Activated CD4-positive, alpha-beta T cell treated with anti-CD3 and anti-CD28 coated beads, Interleukin-10, Interleukin-2, amounts not matched to agents 100 ng/mL and 50 ng/mL, durations not matched to agents 16 hours and 8 hours (primary cell): ENCODE data around the gene KLF9.
"Not testable (repeated sequence)": the region's sequence is repeated elsewhere in the genome, so short reads cannot be mapped to it uniquely, and the experiment has no call there.

Source experiments
- DNase-seq: peaks from one replicate; pipeline ENCODE4 v3.0.0-alpha.2; 2020

KLF9 gene

DNA sequence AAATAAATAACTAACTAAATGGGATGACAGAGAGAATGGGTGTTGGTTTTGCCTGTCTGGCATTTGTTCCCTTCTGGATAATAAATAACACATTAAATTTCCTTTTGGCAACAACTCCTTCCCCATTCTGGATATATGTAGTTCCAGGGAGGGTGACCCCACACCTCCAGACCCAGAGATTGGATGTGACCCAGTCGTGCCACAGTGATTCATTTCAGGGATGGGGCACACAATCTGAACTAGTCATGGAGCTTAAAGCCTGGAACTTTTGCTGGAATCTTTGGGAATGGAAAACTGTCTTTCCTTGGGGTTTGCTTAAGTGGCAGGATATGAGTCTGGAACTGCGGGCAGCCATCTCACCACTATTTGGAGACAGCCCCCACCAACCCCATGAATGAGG is 11.3 kb downstream of the KLF9 start:
- no peak for DNase-seq

- DNase-seq: no peak
Measured at GRCh38 chr9:70402213-70402612, 12.2 kb downstream of the KLF9 start.

DNA sequence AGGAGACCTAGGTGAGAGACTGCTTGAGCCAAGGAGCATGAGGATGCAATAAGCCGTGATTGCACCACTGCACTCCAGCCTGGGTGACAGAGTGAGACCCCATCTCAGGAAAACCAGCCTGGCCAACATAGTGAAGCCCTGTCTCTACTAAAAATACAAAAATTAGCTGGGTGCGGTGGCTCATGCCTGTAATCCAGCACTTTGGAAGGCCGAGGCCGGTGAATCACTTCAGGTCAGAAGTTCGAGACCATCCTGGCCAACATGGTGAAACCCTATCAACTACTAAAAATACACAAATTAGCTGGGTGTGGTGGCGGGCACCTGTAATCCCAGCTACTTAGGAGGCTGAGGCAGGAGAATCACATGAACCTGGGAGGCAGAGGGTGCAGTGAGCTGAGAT is 13.2 kb downstream of the KLF9 start:
- DNase-seq: not testable (repeated sequence)

DNA sequence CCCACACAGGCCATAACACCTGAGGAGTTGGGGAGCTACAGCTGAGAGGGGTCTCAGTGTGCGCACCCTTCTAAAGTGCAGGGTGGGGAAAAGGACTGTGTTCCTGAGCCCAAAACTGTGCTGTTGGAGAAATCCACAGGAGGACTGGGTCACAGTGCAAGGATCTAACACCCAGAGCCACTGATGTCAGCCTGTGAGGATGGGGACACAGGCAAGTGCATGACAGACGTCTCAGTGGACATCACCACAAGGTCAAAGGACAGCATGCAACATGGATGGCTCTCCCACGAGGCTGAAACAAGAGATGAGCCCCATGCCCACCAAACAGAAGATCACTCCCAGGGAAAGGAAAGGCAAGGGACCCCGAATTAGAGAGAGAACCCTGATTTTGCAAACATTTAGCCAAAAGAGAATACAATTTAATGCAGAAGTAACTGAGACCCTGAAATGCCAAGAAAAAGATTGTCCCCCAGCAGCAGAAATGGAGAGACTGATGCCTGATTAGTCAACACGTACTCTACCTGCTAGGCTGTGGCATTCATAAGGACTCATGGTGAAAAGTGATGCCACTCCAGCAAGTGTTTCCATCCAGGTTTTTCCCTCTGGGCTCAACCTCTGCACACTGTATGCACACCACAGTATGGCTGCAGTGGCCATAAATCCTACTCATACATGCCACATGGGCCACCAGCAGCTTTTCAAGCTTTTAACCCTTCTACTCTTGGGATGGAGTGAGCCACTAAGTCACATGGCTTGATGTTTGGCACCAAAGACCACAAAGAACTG is 14.2 kb downstream of the KLF9 start:
- no peak for DNase-seq

DNA sequence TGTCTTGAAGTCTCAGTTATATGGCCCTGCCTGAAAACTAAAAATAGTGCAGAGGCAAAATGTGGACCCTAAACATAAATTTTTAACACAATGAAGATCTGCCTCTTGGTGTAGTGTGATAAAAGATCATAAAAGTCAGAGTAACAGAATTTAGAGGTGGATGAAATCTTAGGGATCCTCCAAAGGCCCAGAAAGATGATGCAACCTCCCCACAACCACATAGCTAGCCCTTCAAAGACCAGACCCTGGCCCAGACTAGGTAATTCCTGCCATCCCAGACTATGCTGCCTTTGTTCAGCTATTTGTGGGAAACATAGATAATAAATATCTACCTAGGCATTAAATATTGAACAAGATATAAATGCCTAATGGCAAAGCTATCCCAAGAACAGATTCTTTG is 15.3 kb downstream of the KLF9 start:
- no peak for DNase-seq

DNA sequence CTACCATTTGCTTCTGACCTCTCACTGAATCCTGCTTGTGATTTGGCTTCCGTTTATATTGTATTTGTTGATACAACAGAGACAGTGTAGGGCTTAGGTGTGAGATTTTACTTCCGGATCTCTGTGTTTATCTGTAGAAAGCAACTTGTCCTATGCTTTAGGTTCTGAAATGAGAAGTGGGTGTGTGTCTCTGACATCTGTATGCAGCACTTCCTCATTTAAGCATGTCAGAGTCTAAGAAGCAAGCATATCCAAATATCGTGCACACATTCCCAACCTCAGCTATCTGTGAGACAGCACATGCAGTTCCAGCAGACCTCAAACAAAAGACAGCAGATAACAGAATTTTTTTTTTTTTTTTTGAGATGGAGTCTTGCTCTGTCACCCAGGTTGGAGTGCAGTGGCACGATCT is 16.3 kb downstream of the KLF9 start:
- DNase-seq: peak; percentile 57

DNA sequence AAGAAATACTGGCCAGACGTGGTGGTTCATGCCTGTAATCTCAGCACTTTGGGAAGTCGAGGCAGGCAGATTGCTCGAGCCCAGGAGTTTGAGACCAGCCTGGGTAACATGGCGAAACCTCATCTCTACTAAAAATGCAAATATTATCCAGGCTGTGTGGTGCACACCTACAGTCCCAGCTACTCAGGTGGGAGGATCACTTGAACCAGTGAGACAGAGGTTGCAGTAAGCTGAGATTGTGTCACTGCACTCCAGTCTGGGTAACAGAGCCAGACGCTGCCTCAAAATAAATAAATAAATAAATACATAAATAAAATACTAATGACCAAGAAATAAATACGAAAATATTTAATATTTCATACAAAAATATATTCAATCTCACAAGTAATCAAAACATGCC is 18.8 kb downstream of the KLF9 start:
- no peak for DNase-seq

GRCh38 chr9:70392850-70393249 is 21.6 kb downstream of the KLF9 start:
- DNase-seq: no peak

- no peak for DNase-seq
Measured at GRCh38 chr9:70392189-70392588, 22.3 kb downstream of the KLF9 start.

- DNase-seq: no peak
Measured at GRCh38 chr9:70390933-70391341, 23.5 kb downstream of the KLF9 start.

DNA sequence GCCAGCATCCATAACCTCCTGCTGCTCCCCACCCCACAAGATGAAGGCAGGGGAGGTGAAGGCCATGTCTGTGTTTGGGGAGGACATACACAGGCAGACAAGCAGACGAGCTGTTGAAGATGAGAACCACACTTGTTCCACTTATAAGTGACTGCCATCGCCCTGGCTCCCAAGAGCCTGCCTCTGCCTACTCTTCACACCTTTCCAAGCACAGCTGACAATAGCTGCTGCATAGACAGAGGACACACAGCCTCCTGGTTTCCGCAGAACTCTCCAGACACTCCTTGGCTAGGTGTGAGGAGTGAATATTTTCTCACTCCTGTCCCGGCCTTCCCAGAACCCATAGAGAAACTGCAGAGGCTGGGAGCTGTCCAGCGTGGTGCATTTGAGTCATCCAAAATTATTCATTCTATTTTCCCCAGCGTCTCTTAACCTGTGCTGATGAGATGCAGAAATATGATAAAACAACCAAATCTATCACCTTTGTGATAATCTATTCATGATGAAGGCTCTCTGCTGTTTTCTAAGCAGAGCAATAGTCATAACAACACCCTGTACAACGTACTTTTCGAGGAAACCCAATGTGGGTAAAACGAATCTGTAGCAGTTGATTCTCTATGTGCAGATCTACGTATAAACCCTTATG is 24.7 kb downstream of the KLF9 start:
- DNase-seq: peak; percentile 34

- DNase-seq: no peak
Measured at GRCh38 chr9:70389188-70389587, 25.3 kb downstream of the KLF9 start.

- DNase-seq: no peak
Measured at GRCh38 chr9:70387663-70388062, 26.8 kb downstream of the KLF9 start.

DNA sequence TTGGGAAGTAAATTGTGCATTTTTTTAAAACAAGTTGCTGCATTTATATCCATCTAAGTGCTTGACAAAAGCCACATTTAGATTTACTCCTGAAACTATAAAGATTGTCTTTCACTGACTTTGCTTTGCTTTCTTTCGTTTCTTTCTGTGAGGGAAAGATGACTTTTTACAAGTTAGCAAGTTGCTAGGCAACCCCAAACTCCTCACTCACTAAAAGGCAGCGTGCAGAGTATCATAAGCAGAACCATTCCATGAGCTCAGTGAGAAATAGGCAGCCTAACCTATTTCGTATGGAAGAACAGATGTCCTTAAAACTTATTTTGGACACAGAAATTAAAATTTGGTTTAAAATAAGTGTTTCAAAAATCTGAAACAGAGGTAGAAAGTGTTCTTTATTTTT is 29.0 kb downstream of the KLF9 start:
- DNase-seq: no peak

DNA sequence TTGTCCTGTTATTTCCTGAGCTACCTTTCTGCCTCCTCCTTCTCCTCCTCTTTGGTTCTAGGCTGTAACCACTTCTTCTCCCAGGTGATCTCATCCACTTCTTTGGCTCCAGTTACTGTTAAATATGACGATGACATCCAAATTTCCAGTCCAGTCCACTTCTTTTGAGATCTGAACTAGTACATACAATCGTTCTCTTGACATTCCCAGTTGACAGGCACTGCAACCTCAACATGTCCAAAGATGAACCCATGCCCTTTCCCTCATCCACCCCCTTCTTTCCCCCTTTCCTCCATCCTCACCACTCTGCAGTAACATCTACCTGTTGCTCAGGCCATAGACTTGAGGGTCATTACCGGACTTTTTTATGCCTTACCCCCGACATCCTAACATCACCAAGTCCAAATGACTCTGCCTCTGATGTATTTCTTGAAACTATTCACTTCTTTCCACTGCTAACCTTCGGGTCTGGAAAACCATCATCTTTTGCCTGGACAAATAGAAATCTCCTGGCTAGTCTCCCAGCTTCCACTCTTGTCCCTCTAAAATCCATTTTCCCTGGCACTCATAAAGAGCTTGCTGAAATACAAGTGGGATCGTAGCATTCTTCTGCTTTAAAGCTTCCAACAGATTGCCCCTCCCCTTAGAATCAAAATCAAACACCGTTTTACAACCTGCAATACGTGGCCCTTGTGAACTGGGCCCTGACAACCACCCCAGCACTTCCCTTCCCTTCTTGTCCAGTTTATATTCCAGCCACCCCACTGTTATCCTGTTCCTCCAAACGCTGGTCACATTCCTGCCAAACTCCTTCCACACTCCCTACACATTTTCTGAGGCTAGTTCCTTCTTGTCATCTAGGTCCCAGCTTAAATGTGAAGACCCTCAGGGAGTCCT is 31.5 kb downstream of the KLF9 start:
- DNase-seq: no peak

DNA sequence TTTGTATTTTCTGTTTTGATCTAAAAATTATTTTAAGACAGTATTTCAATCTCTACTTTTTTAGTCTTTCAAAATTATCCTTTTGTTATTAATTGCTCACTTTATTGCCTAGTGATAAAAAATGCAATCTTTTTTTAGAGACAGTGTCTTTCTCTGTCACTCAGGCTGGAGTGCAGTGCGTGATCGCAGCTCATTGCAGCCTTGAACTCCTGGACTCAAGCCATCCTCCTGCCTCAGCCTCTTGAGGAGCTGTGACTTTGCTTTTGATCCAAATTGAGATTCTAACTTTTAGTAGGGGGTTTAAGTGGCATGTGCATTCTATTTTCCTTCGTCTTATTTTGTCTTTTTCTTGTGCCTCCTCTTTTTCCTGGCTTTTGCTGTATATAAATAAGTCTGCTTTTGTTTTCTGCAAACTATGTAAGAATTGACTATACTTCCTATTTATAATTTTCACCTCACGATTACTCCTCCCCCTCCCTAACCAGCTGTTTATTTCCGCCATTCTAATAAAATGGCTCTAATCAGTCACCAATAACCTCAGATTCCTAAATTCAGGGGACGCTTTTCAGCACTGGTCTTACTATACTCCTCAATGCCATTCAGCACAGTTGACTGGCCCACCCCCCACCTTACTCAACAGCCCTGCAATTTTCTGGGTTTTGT is 32.3 kb downstream of the KLF9 start:
- DNase-seq: no peak

DNA sequence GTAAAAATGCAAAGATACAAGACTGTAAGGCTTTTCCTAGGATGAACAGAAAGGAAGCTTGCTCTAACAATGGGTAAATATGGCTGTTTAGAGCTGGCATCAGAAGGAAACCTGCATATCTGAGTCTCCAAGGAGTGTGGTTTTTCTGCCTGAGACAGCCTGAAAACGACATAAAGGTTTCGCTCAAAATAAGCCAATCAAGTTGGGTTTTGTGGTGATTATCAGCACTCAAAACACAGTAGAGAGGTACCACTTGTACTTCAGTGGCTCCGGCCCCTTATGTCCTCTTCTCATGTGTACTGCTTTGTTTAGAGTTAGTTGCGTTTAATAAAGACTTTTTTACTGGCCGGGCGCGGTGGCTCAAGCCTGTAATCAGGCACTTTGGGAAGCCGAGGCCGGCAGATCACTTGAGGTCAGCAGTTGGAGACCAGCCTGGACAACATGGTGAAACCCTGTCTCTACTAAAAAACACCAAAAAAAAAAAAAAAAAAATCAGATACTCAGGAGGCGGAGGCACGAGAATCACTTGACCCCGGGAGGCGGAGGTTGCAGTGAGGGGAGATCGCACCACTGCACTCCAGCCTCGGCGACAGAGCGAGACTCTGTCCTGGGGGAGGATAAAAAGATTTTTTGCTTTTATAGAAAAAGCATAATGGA is 39.4 kb downstream of the KLF9 start:
- DNase-seq: no peak

- DNase-seq: no peak
Measured at GRCh38 chr9:70367305-70367930, 47.0 kb downstream of the KLF9 start.

GRCh38 chr9:70363760-70364159 is 50.7 kb downstream of the KLF9 start:
- DNase-seq: no peak

- no peak for DNase-seq
Measured at GRCh38 chr9:70362952-70363351, 51.5 kb downstream of the KLF9 start.

- DNase-seq: no peak
Measured at GRCh38 chr9:70355801-70356200, 58.7 kb downstream of the KLF9 start.

- DNase-seq: no peak
Measured at GRCh38 chr9:70352802-70353201, 61.7 kb downstream of the KLF9 start.
